ENCODE data around the gene HLX.
A peak's percentile ranks its signal among the peaks of the same experiment; 100 is the strongest.

HLX gene

GRCh38 chr1:220879076-220879508, at the start of gene HLX:
Gene HLX (plus strand): TSS chr1:220879443. CDS start chr1:220879858, 415 bp downstream.
- DNase-seq: no peak

DNA sequence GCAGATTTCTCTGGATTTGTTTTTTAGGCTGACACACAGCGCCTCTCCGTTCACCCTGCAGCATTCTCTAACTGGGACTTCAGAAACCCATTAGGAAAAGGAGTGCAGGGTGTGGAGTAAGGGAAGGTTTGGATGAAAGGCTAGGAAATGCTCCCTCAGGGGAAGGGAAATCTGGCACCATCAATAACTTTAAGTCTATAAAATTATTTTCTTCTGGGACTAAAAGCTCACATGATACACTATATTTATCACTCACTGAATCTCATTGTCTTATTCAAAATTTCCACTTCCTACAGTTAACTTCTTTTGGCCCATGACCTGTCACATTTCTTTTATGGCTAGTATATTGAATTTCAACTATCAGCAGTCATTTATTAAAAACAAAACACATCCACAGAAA, 45.8 kb upstream of the HLX start:
- DNase-seq: no peak

- DNase-seq: no peak
Observed at GRCh38 chr1:220834155-220834870, 44.9 kb upstream of the HLX start.

DNA sequence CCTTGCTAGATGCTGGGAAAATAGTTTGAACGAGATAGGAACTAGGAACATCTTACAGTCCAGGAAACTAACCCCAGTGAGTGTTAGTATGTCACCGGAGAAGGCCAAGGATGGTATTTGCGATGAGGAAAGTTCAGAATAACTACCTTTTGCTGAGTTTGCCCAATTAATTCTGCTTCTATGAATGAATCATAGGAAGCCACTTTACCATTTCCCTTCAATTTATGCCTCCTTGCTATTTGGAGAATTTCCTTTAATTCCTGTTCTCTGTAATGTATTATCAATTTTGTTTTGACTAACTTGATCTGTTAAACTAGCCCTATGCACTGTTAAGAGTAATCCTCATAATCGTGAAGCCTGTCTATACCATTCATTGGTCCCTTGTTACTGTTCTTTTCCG, 40.7 kb upstream of the HLX start:
- DNase-seq: no peak

GRCh38 chr1:220839474-220839873, 39.8 kb upstream of the HLX start:
- no peak for DNase-seq

- DNase-seq: no peak
Observed at GRCh38 chr1:220841293-220841692, 38.0 kb upstream of the HLX start.

DNA sequence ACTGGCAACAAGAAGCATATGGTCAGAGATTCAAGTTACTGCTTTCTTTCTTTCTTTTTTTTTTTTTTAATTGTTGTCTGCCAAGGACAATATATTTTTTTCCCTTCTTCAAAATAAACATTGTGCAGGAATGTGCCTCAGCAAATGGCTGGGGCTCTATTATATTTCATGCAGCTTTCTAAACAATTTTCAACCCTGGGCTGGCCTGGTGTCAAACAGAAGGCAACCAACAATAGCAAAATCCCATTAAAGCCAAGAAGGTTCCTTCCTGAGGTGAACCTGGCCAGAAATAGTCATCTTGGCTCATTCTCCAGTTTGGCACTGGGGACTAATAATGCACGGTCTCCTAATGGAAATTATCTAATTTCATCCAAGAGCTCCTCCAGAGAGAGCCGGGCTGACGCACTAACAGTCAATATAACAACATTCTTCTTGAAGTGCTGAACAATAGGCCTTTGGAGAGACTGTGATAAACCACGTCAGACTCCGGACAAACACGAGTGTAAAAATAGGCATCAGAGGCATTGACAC, 35.7 kb upstream of the HLX start:
- DNase-seq: no peak

DNA sequence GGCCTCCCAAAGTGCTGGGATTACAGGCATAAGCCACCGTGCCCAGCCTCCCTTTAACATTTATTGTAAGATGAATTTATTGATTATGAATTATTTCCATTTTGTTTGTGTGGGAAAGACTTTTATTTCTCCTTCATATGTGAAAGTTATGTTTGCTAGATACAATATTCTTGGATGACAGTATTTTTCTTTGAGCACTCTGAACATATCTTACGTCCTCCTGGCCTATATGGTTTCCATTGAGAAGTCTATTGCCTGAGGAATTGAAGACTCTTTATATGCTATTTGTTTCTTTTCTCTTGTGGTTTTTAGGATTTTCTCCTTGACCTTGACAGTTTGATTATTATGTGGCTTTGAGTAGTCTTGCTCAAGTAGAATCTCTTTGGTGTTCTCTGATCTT, 26.8 kb upstream of the HLX start:
- DNase-seq: no peak

GRCh38 chr1:220872296-220872695, 6.9 kb upstream of the HLX start:
- DNase-seq: no peak

- no peak for DNase-seq
Observed at GRCh38 chr1:220873087-220873486, 6.2 kb upstream of the HLX start.

GRCh38 chr1:220873868-220874655, 5.2 kb upstream of the HLX start:
- DNase-seq: peak; percentile 9

GRCh38 chr1:220875260-220875659, 4.0 kb upstream of the HLX start:
- no peak for DNase-seq

GRCh38 chr1:220876511-220877376, 2.5 kb upstream of the HLX start:
- no peak for DNase-seq

DNA sequence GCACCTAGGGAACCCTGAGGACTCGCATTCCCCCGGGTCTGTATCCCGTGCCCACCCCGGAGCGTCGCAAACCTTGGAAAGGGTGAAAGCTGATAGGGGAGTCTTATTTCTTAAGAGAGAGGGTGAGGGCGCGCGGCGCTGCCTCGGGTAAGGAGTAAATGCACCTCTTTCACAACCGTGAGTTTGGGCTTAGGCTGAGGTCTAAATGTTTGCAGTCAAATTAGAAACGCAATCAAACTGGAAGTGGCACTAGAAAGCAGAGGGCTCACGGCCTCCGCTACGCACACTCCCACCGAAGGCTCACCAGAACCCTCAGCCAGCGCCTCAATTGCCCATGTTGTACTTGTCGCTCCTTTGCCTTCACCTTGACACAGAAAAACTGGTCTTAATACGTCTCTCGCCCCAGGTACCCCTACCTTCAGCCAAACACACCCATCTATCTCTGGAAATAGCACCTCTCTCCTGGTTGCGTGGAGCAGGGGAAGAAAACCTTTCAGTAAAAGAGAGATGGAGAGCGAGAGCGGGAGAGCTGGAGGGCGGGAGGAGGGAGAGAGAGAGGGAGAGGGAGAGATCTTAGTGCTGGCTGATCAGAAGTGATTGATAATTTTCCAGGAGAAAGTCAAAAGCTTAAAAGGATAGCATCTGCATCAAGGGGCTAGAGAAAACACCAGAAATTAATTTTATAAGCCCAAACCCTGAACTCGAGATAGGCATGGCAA, 1.7 kb upstream of the HLX start:
- DNase-seq: no peak

DNA sequence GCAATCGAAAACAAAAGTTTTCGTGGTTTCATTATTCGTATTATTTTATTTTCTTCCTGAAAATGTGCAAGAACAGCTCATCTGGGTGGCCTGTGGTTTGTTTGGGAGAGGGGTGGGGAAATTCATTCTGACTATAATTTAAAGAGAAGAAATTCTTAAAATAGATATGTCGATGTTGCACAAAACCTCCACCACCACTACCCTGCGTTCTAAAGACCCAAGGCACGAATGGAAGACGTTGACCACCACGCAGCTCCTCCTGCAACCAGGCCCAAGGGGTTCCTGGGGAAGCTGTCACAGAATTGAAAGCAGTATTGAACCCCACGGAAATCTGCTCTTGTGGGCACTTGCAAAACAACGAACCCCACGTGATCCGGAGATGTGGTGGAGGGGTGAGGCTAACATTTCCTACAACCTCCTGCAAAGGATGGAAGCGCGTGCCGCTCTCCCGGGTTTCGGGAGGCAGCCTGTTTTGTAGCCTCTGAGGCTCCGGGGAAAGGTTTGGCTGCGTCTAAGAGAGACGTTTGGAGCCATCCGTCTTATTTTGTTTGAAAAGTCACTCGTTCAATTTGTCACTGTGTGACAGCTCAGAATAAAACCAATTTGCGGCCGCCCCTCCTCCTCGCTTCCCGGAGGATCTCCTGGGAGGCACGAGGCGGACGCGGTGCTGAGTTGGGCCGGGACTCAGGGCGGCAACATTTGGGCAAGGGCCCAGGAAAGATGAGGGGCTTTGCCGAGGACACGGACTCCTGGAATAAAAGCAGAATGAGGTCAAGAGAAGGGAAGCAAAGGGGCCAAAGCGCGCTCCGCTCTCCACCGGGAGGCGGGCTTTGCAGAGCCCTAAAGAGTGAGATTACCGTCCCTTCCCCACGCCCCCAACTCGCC, 810 bp upstream of the HLX start:
- DNase-seq: no peak

GRCh38 chr1:220879509-220880361, 492 bp downstream of the HLX start:
- DNase-seq: no peak

DNA sequence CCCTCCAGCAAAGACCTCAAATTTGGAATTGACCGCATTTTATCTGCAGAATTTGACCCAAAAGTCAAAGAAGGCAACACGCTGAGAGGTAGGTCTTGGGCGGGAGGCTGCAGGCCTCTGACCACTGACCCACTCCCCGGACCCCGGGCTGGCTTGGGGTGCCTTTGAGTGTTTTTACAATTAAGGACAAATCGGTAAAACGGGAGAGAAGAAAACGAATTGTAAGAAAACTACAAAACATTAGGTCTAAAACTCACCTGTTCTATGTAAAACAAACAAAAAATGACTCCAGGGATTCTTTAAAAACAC, 1.1 kb downstream of the HLX start:
- no peak for DNase-seq

GRCh38 chr1:220880726-220881506, 1.7 kb downstream of the HLX start:
- no peak for DNase-seq

- no peak for DNase-seq
Observed at GRCh38 chr1:220882061-220882891, 3.0 kb downstream of the HLX start.
